Measurements from ENCODE around the gene CFD. TPM values are rescaled to one million over a fixed set of nuclear protein-coding genes. Genes with fewer than 3 reads are reported as not detected.
A peak's percentile ranks its signal among the peaks of the same experiment; 100 is the strongest.
"Not testable (repeated sequence)": the region's sequence is repeated elsewhere in the genome, so short reads cannot be mapped to it uniquely, and the experiment has no call there.

Gene CFD
- total RNA-seq, 1 experiment from 2014 or later: 0.89 TPM

GRCh38 chr19:871446-872265 lies 12.2 kb downstream of the CFD start:
- no peak for DNase-seq (ENCODE audit: low read depth)

GRCh38 chr19:872266-872951 lies 12.9 kb downstream of the CFD start:
- DNase-seq (ENCODE audit: low read depth): peak; percentile 44

- DNase-seq (ENCODE audit: low read depth): peak; percentile 27
Observed at GRCh38 chr19:873084-873483, 13.6 kb downstream of the CFD start.

- DNase-seq (ENCODE audit: low read depth): no peak
Observed at GRCh38 chr19:873561-874041, 14.1 kb downstream of the CFD start.

GRCh38 chr19:875265-875879 lies 15.9 kb downstream of the CFD start:
- DNase-seq (ENCODE audit: low read depth): no peak

- DNase-seq (ENCODE audit: low read depth): no peak
Observed at GRCh38 chr19:876089-876488, 16.6 kb downstream of the CFD start.

GRCh38 chr19:876780-877314 lies 17.4 kb downstream of the CFD start:
- no peak for DNase-seq (ENCODE audit: low read depth)

- not testable (repeated sequence) for DNase-seq (ENCODE audit: low read depth)
Observed at GRCh38 chr19:877992-878660, 18.7 kb downstream of the CFD start.

- DNase-seq (ENCODE audit: low read depth): not testable (repeated sequence)
Observed at GRCh38 chr19:878751-879561, 19.5 kb downstream of the CFD start.

GRCh38 chr19:879711-880438 lies 20.4 kb downstream of the CFD start:
- no peak for DNase-seq (ENCODE audit: low read depth)

- DNase-seq (ENCODE audit: low read depth): no peak
Observed at GRCh38 chr19:881385-882071, 22.1 kb downstream of the CFD start.

GRCh38 chr19:882871-883497 lies 23.5 kb downstream of the CFD start:
- no peak for DNase-seq (ENCODE audit: low read depth)

GRCh38 chr19:883661-884211 lies 24.3 kb downstream of the CFD start:
- peak; percentile 91 for DNase-seq (ENCODE audit: low read depth)

- no peak for DNase-seq (ENCODE audit: low read depth)
Observed at GRCh38 chr19:884420-885211, 25.2 kb downstream of the CFD start.

- no peak for DNase-seq (ENCODE audit: low read depth)
Observed at GRCh38 chr19:885536-886224, 26.2 kb downstream of the CFD start.

- peak; percentile 71 for DNase-seq (ENCODE audit: low read depth)
Observed at GRCh38 chr19:887072-887471, 27.6 kb downstream of the CFD start.

- DNase-seq (ENCODE audit: low read depth): no peak
Observed at GRCh38 chr19:887599-887998, 28.1 kb downstream of the CFD start.

Data from M059J (cell line).